Spleen (tissue), 11 donors: ENCODE data around the gene FOXA3. TPM values are rescaled to one million over a fixed set of nuclear protein-coding genes. Genes with fewer than 3 reads are reported as not detected.

Experiments used
- DNase-seq: peaks from one replicate; pipeline ENCODE4 v3.0.0-alpha.2; 2020
- H3K27ac ChIP-seq, 8 donors: fragments of 200-600 bp; sonication (generic) in 7 of 8; 1 replicate in 4 of 8; 2 replicates in 4 of 8; pipeline versions ENCODE4 v1.5.0 to v1.8.0; 2016 to 2021; ENCODE audit warnings: inconsistent platforms in 4 of 8, mild to moderate bottlenecking in 4 of 8, moderate library complexity in 1 of 8
- H3K27me3 ChIP-seq, 7 donors: fragments of 200-600 bp; sonication (generic) in 6 of 7; replicated peaks in 1 of 7; 1 replicate in 4 of 7; 2 replicates in 3 of 7; pipeline versions ENCODE4 v1.5.0 to v1.8.0; 2016 to 2021; ENCODE audit warnings: inconsistent platforms in 3 of 7, mild to moderate bottlenecking in 1 of 7
- H3K36me3 ChIP-seq, 6 donors: fragments of 200-600 bp; sonication (generic) in 5 of 6; 1 replicate in 4 of 6; 2 replicates in 2 of 6; pipeline versions ENCODE4 v1.5.0 to v1.8.0; 2016 to 2021; ENCODE audit warnings: inconsistent platforms in 2 of 6
- H3K4me1 ChIP-seq, 6 donors: fragments of 200-600 bp; sonication (generic) in 5 of 6; 1 replicate in 3 of 6; 2 replicates in 3 of 6; pipeline versions ENCODE4 v1.5.0 to v1.8.0; 2016 to 2021; ENCODE audit warnings: inconsistent platforms in 3 of 6
- H3K4me3 ChIP-seq, 8 donors: fragments of 200-600 bp; sonication (generic) in 7 of 8; 1 replicate in 4 of 8; 2 replicates in 4 of 8; pipeline versions ENCODE4 v1.5.0 to v1.8.0; 2016 to 2021; ENCODE audit warnings: inconsistent platforms in 4 of 8, mild to moderate bottlenecking in 4 of 8, moderate library complexity in 2 of 8
- H3K9me3 ChIP-seq, 8 donors: fragments of 200-600 bp; sonication (generic) in 7 of 8; 1 replicate in 4 of 8; 2 replicates in 4 of 8; pipeline versions ENCODE4 v1.5.0 to v1.8.0; 2016 to 2021; ENCODE audit warnings: inconsistent platforms in 4 of 8
- CTCF ChIP-seq, 11 experiments: fragments of 200-600 bp in 7 of 11; fragments of 450-650 bp in 4 of 11; sonication (generic) in 4 of 11; IDR thresholded peaks in 8 of 11; conservative IDR thresholded peaks in 3 of 11; 1 replicate in 7 of 11; 2 replicates in 4 of 11; pipeline versions ENCODE4 v1.4.0 to v1.8.0; 2016 to 2021; ENCODE audit warnings: antibody characterized with exemption in 11 of 11, inconsistent platforms in 4 of 11, mild to moderate bottlenecking in 1 of 11
- POLR2A ChIP-seq, 3 donors: fragments of 450-650 bp; IDR thresholded peaks; one replicate each; pipeline ENCODE4 v1.5.1; 2017; ENCODE audit warnings: antibody characterized with exemption in 3 of 3, mild to moderate bottlenecking in 1 of 3
- POLR2AphosphoS5 ChIP-seq, 3 donors: sonication (generic); formaldehyde crosslinking; IDR thresholded peaks; one replicate each; pipeline ENCODE4 v1.5.1; 2017; ENCODE audit warnings: antibody characterized with exemption in 3 of 3
- WGBS, 5 donors: extraction: QIAGEN DNeasy Blood & Tissue Kit in 3 of 5; methylation state at CpG; one replicate each; pipeline versions ENCODE4 v1.1.5 to v1.1.7; 2013 to 2018; 5-methylcytosine and 5-hydroxymethylcytosine counted together
- intact Hi-C: fragments of 100-400 bp; cut with DNase I; formaldehyde crosslinking; loops from one replicate; pipeline ENCODE4 v1.15.0; 2023; ENCODE audit warnings: low total_unique reads
- polyA plus RNA-seq, 3 donors: library from polyadenylated mRNA; stranded (reverse); fragments of 200-250 nt; gene quantifications; one replicate each; pipeline ENCODE4 v1.2.1, GENCODE V29; 2013
- total RNA-seq, 7 donors: library from RNA; depleted of rRNA in 3 of 7; stranded (reverse); fragments of >200 nt in 3 of 7; fragmentation: NEBNext Ultra II Directional in 4 of 7; extraction: Animal tissue kit (Norgen Biotek cat#: 25700) in 4 of 7; gene quantifications; one replicate each; pipeline versions ENCODE4 v1.1.0 to v1.2.1, GENCODE V29; 2016 to 2021
- donor health status: healthy with polysubstance abuse.
- donor health status: DM: no; HTN: no; CAD: no; lungs with moderate emphysema.
- donor health status: DM: no; HTN: no; CAD: no.
- donor health status: Bipolar disorder and iron deficiency.
- donor health status: healthy.
- donor health status: DM: no; HTN: no; CAD: no.
- donor health status: DM: yes; HTN: yes; CAD: no.

Gene FOXA3
- total and polyA plus RNA-seq, 10 donors, result 0.09 to 0.24 (median 0.16) TPM; not detected in 7

- peaks cover 0 to 42% (median 16%) of the 10 kb centered on the region in 6 donors for H3K36me3 ChIP-seq
- no peaks in the 10 kb centered on the region for H3K27me3 ChIP-seq
- H3K4me1 ChIP-seq, result peaks cover 18 to 60% (median 36%) of the 10 kb centered on the region in 6 donors
- peak overlapping the region in 6 of 8 donors; percentile 5 to 92 (median 84) for H3K27ac ChIP-seq
- intact Hi-C loops, result no loop called here
- H3K4me3 ChIP-seq, result peak overlapping the region; percentile 58 to 91 (median 72)
- peak; percentile 87 for DNase-seq
- WGBS, 5 donors, result 0 to 19% (median 13%) methylated on average over 9 to 69 of the region's 69 CpGs
- no peak for TF ChIP-seq CTCF (IDR thresholded peaks at IDR 0.05 in 8 of 11, conservative IDR thresholded peaks at IDR 0.05 in 3 of 11)
- TF ChIP-seq POLR2AphosphoS5 (IDR thresholded peaks at IDR 0.05), result peak in 2 of 3 donors; percentile 30 to 53
- H3K9me3 ChIP-seq, result no peaks in the 10 kb centered on the region
Measured at GRCh38 chr19:45901432-45901911, 37.3 kb downstream of the FOXA3 start.

- 1 to 2% (median 1%) methylated on average over 34 to 47 of the region's 47 CpGs for WGBS, 5 donors
- H3K4me1 ChIP-seq, result peaks cover 18 to 56% (median 33%) of the 10 kb centered on the region in 6 donors
- TF ChIP-seq POLR2AphosphoS5 (IDR thresholded peaks at IDR 0.05) (no peak), POLR2A (IDR thresholded peaks at IDR 0.05) (no peak), CTCF (IDR thresholded peaks at IDR 0.05 in 8 of 11, conservative IDR thresholded peaks at IDR 0.05 in 3 of 11) (no peak)
- H3K4me3 ChIP-seq, result peak within 1 kb of the TSS; percentile 65 to 91 (median 72)
- peaks cover 0 to 38% (median 16%) of the 10 kb centered on the region in 6 donors for H3K36me3 ChIP-seq
- no peaks in the 10 kb centered on the region for H3K9me3 ChIP-seq
- DNase-seq, result no peak
- no peaks in the 10 kb centered on the region for H3K27me3 ChIP-seq
- H3K27ac ChIP-seq, result peak within 1 kb of the TSS; percentile 61 to 92 (median 84)
- intact Hi-C loops, result no loop called here
Measured at GRCh38 chr19:45901912-45902650, 38.0 kb downstream of the FOXA3 start, which contains the start of gene MYPOP. TSS of gene MYPOP (minus strand) at chr19:45902613. CDS start at chr19:45901773, 840 bp downstream.

- TF ChIP-seq POLR2AphosphoS5 (IDR thresholded peaks at IDR 0.05) (peak; percentile 93 to 97 (median 97)), CTCF (IDR thresholded peaks at IDR 0.05 in 8 of 11, conservative IDR thresholded peaks at IDR 0.05 in 3 of 11) (peak in 6 of 11 experiments; percentile 15 to 58 (median 27)), POLR2A (IDR thresholded peaks at IDR 0.05) (peak in 2 of 3 donors; percentile 40 to 65)
- 2 to 4% (median 2%) methylated on average over 60 to 73 of the region's 73 CpGs for WGBS, 5 donors
- Histone ChIP-seq H3K4me1 (peaks cover 15 to 47% (median 26%) of the 10 kb centered on the region in 6 donors), H3K9me3 (no peaks in the 10 kb centered on the region), H3K27ac (peak overlapping the region; percentile 61 to 92 (median 84)), H3K4me3 (peak overlapping the region; percentile 65 to 91 (median 72)), H3K36me3 (peaks cover 0 to 30% (median 15%) of the 10 kb centered on the region in 6 donors), H3K27me3 (no peaks in the 10 kb centered on the region)
- peak; percentile 100 for DNase-seq
- intact Hi-C loops, result no loop called here
Measured at GRCh38 chr19:45902651-45903625, 38.8 kb downstream of the FOXA3 start.
